Measurements from ENCODE around the gene THAP4.

Gene THAP4

DNA sequence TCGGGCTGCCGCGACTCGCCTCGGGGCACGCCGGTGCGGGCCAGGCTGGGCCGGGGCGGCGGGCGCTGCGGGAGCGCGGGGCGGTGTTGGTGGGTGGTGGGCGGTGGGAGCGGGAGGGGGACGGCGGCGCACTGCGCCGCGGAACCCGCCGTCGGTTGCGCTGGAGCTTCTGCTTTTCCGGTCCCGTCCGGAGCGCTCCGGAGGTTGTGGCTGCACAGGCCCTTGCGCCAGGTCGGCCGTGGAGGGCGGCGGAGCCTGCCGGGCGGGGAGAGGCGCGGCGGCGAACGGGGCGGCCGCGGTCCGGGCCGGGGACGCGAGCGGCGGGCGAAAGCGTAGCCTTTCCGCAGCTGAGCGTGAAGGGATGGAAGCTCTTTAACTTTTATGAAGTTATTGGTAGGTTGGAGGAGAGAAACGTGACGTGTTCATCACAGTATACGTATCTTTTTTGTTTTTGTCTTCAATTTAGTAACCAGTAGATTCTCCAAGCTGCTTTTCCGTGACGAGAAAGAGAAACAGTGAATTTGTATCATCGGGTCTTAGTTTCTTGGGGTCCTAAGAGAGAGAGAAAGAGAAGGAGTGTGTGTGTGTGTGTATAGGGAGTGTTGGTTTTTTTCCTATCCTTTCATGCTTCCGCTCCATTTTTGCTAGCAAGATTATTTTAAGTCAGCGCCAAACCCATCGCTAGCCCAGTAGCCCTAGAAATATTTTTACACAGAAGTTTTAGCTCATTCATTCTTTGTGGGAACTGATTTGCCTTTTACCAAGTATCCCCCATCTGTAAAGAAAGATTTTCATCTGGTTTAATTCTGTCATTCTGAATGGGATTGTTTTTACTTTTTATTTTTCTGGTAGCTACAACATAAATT lies 1.1 kb upstream of the THAP4 start:
- DNase-seq = no peak

DNA sequence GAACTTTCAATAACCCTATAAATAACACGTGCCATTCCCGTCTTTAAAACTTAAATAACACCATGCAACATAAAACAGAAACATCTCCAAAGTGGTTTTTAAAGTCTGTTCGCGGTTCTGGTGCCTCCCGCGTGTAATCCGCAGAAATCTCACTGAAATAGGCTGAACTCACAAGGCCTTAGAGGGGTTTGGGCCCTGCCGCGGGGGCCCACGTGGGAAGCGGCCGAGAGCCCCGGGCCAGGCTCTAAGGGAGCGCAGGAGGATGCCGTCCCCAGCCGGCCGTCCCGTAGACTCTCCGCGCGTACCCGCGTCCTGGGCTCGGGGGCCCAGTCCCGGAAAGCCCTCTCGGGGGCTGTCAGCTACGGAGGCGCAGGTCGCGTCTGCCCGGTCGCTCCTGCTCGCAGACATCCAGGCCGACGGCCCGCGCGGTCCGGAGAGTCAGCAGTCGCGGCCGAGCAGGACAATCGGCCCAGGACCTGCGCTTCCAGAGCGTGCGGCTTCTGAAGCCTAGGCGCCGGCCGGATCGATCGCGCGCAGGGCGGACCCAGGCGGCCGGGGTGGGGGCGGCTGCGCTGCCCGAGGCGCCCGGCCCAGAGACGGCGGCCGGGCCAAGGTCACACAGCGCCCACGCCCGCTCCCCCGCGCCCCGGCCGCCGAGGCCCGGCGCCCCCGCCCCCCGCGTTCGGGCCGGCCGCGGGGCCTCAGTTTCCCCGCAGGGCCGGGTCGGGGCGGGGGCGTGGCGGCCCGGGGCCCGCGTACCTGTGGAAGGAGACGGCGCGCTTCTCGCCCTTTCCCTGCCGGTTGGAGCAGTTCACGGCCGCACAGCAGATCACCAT lies 558 bp downstream of the THAP4 start:
- no peak for DNase-seq

DNA sequence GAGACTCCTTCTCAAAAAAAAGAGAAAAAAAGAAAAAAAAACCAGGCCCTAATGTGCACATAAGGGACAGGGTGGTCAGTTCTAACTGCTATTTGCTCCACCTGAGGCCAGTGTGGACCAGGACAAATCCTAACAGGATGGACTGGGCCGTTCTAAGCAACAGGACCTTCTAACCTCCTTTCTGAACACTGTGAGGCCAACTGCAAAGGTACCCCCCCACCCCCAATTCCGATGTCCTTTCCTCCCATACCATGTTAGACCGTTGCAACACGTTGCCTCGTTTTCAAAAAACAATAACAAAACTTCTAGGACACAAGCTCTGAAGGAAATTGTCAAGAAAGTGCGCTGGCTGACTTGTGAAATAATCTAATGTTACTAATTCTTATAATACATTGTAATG lies 1.2 kb downstream of the THAP4 start:
- DNase-seq = no peak

DNA sequence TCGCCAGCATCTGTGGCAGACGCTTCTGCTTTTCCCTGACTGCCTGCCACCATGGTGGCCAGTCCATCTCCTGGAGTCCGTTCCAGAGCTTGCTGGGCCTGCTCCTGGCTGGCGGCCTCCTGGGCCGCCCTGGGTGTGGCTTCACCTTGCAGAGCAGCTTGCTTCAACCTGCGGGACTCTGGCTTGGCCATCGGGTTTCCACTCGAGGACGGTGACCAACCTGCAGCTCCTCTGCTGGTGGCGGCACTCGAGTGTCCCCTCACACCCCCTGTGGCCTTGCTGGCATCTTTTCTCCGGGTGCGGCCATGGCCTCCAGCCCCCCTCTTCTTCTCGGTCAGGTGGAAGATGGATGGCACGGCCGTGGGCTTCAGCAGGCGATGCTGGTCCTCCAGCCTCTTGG lies 3.4 kb downstream of the THAP4 start:
- no peak for DNase-seq

DNA sequence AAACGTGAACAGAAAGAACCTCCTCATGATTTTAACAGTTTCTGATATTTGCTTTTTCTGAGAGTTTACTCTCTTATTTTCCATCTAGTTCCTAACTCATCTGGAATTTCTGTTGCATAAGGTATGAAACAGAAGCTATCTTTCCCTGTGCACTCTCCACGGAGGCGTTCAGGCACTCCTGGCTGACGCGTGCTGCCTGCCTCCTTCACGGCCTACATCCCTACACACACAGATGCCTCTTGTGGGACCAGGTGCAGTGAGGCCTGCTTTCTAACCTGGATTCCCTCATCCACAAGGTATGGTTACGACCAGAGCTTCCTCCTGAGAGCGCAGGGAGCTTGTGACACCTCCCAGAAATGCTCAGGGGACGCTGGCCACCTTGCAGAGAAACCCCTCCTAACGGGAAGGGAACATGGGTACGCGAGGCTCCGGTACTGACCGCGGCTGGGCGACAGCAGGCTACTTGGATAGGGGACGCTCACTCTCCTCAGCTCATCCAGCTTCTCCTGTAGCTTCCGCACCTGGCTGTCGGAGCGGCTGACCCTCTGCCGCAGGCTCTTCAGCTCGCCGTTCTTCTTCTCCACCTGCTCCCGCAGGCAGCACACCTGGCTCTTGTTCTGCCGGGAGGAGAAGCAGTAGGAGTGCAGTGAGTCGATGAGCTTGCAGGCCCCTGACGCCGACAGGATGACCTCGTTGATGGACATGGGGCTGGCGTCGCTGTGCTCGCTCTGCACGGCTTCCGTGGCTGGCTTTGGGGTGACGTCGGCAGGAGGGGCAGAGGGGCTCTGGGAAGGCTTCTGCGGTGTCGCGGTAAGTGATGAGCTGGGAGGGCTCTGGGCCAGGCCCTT lies 4.3 kb downstream of the THAP4 start:
- no peak for DNase-seq

GRCh38 chr2:241629762-241630435 lies 7.1 kb downstream of the THAP4 start:
- DNase-seq = no peak

DNA sequence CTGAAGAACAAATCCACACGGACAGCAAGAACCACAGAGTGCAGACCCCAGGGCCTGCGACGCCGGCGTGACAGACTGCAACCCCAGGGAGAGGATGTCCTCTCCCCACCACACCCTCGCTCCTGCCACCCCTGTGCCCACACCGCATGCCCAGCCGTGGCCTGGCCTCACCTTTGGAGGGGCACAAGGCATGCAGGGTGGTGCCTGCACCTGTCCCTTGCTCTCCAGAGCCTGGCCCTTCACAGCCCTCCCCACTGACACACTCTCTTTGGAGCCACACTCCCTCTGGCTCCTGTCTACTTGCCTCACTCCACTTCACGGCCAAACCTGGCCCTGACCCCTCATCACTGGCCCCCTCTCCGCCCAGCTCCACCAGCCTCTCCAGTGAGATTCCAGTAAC lies 9.3 kb downstream of the THAP4 start:
- DNase-seq = no peak

DNA sequence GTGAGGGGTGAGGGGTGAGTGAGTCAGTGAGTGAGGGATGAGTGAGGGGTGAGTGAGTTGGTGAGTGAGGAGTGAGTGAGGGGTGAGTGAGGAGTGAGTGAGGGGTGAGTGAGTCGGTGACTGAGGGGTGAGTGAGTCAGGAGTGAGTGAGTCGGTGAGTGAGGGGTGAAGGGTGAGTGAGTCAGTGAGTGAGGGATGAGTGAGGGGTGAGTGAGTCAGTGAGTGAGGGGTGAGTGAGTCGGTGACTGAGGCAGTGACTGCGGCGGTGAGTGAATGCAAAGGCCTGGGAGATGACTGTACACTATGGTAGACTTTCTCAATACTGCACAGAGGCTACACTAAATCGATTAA lies 16.6 kb downstream of the THAP4 start:
- DNase-seq = no peak

- DNase-seq = no peak
Measured at GRCh38 chr2:241619597-241620418, 17.1 kb downstream of the THAP4 start.

- no peak for DNase-seq
Measured at GRCh38 chr2:241618829-241619228, 18.1 kb downstream of the THAP4 start.

DNA sequence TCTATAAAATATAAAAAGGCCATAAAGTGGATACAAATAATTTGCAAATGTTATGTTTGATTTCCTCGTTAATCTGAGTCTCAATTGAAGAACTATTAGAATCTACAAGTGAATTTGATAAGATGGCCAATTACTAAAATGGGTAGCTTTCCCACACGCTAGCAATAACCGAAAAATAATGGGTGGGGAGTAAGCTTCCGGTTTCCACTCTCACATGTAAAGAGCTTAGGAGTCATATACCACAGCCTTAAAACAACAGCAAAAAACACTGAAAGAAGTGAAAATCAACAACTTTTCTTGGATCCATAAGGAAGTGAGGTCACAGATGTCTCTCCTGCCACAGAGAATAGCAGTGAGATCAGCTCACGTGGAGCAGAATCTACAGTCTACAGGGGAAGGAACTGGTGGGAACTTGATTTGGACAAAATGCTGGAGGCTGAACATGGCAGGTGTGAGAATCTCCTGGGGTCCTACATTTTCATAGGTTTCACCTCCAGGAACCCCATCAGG lies 18.6 kb downstream of the THAP4 start:
- DNase-seq = no peak

GRCh38 chr2:241617431-241618154 lies 19.4 kb downstream of the THAP4 start:
- peak; percentile 6 for DNase-seq

GRCh38 chr2:241616168-241617125 lies 20.5 kb downstream of the THAP4 start:
- DNase-seq = no peak

DNA sequence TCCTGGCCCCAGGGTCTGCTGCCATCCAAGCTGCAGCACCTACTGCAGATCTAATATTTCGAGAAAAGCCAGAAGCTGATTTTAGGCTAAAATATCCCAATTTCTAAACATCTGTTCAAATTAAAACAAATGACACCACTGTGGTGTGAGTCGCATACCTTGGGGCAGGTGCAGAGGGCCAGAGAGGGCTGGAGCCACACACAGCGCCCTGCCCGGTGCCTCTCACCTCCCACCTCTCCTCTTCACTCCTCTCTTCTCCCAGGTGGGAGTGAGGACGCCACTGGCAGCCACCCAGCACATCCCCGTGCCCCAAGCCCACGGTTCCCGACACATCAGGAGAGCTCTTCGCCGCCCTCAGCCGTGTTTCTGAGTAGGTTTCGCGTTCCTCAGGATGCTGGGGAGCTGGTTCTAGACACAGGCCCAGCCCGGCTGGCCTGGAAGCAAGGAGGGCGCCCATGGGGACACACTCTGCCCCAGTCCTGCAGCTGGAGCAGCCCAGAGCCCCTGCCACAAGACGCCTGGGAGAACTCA lies 21.4 kb downstream of the THAP4 start:
- DNase-seq = no peak

DNA sequence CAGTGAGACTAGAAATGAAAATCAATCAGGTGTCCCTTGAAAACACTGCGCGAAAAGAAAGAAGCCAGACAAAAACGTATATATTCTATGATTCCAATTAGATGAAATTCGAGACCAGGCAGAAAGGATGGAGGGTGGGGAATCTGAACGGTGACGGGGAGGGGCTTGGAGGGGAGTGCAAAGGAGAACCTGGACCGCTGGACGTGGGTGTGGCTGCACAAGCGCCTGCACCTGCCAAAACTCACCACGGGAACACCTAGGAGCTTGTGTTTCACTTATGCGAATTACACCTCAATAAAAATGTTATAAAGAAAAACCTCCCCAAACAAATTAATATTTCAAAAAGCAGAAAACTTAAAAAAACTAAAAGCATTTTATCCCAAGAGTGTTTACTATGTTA lies 21.9 kb downstream of the THAP4 start:
- DNase-seq = no peak

GRCh38 chr2:241613017-241613780 lies 23.8 kb downstream of the THAP4 start:
- DNase-seq = no peak

- DNase-seq = no peak
Measured at GRCh38 chr2:241612156-241613016, 24.6 kb downstream of the THAP4 start.

- DNase-seq = no peak
Measured at GRCh38 chr2:241611062-241611461, 25.9 kb downstream of the THAP4 start.

All from NCI-H1092 treated with DMSO at 0.1 percent for 48 hours (cell line).